Measurements from ENCODE around the gene WDR38. TPM values are rescaled to one million over a fixed set of nuclear protein-coding genes. Genes with fewer than 3 reads are reported as not detected.

Gene WDR38
- total and polyA plus RNA-seq, 9 of the 15 experiments (the other 6 are each of a cell fraction or from before 2014, with no cell fraction given), result not detected

GRCh38 chr9:124861342-124862229 is 8.3 kb downstream of the WDR38 start, which contains the start of the genes ARPC5L and RPL35 (continued):
- TF ChIP-seq, protein P1, sequence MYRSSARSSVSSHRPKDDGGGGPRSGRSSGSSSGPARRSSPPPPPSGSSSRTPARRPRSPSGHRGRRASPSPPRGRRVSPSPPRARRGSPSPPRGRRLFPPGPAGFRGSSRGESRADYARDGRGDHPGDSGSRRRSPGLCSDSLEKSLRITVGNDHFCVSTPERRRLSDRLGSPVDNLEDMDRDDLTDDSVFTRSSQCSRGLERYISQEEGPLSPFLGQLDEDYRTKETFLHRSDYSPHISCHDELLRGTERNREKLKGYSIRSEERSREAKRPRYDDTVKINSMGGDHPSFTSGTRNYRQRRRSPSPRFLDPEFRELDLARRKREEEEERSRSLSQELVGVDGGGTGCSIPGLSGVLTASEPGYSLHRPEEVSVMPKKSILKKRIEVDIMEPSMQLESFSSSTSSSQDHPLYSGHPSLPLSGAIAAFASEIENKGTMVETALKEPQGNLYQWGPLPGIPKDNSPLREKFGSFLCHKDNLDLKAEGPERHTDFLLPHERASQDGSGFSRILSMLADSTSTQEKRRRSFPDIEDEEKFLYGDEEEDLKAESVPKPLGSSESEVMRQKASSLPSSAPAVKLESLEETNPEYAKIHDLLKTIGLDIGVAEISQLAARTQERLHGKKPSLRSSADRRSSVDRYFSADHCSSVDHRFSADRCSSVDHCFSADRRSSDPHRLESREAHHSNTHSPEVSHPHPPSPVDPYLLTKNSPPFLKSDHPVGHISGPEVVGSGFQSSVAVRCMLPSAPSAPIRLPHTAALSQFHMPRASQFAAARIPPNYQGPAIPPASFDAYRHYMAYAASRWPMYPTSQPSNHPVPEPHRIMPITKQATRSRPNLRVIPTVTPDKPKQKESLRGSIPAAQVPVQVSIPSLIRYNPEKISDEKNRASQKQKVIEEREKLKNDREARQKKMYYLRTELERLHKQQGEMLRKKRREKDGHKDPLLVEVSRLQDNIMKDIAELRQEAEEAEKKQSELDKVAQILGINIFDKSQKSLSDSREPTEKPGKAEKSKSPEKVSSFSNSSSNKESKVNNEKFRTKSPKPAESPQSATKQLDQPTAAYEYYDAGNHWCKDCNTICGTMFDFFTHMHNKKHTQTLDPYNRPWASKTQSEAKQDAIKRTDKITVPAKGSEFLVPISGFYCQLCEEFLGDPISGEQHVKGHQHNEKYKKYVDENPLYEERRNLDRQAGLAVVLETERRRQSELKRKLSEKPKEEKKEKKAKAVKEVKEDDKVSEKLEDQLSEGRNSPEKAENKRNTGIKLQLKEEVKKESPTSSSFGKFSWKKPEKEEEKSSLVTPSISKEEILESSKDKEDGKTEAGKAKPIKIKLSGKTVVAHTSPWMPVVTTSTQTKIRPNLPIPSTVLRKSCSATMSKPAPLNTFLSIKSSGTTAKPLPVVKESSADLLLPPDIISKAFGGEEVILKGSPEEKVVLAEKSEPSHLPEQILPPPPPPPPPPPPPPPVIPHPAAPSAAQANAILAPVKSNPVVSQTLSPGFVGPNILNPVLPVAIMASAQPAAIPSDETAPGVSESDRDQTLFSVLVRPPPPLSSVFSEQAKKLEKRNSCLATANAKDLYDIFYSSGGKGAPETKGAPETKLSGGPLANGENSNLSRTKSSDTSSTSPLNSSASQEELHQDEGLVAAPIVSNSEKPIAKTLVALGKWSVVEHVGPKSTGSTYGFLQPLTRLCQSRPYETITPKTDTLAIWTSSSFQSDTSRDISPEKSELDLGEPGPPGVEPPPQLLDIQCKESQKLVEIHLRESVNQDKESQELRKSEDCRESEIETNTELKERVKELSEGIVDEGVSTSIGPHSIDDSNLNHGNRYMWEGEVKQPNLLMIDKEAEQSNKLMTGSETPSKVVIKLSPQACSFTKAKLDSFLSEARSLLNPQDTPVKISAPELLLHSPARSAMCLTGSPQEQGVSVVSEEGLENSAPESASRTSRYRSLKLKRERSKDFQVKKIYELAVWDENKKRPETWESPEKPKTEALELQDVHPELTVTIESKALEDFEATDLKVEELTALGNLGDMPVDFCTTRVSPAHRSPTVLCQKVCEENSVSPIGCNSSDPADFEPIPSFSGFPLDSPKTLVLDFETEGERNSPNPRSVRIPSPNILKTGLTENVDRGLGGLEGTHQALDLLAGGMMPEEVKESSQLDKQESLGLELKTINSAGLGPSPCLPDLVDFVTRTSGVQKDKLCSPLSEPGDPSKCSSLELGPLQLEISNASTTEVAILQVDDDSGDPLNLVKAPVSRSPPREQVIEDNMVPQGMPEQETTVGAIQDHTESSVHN (IDR thresholded peaks at IDR 0.05; ENCODE audit: borderline replicate concordance in 1 of 2, low read depth in 1 of 2), result peak in 1 of 2 experiments; percentile 92; a peak in 2 of 4 replicates
- peak; percentile 35; the same call in 1 of the 2 replicates for TF ChIP-seq ZNF384 (IDR thresholded peaks at IDR 0.05; ENCODE audit: low read depth, low read length)
- 0 out of 2 replicates have a peak, but pooled peaks have one; percentile 93 for TF ChIP-seq SRSF3 (IDR thresholded peaks at IDR 0.05; ENCODE audit: insufficient read depth, low read length)
- TF ChIP-seq GATA2 (CRISPR knock-in tag; IDR thresholded peaks at IDR 0.05), result peak; percentile 64
- peak; percentile 85 for TF ChIP-seq EGR1 (conservative IDR thresholded peaks at IDR 0.05)
- no peak for TF ChIP-seq TAF15 (IDR thresholded peaks at IDR 0.05; ENCODE audit: low read depth, low read length)
- peak; percentile 6; the same call in 1 of the 2 replicates for TF ChIP-seq CTBP1 (IDR thresholded peaks at IDR 0.05; ENCODE audit: borderline replicate concordance)
- peak; percentile 42; the same call in 1 of the 2 replicates for TF ChIP-seq XRCC5 (IDR thresholded peaks at IDR 0.05; ENCODE audit: low read depth, low read length)
- TF ChIP-seq TBL1XR1 (IDR thresholded peaks at IDR 0.05; ENCODE audit: low read length in 2 of 2), result peak; percentile 47 to 62; a peak in 3 of 4 replicates
- TF ChIP-seq KLF6 (CRISPR knock-in tag; IDR thresholded peaks at IDR 0.05; ENCODE audit: borderline replicate concordance), result peak; percentile 6; the same call in 1 of the 2 replicates
- peak; percentile 61; the same call in 1 of the 2 replicates for TF ChIP-seq KLF13 (tag; IDR thresholded peaks at IDR 0.05; ENCODE audit: borderline replicate concordance, low read depth)
- peak; percentile 96 for TF ChIP-seq CCNT2 (IDR thresholded peaks at IDR 0.05; ENCODE audit: borderline replicate concordance, extremely low read depth, insufficient read length, low read depth, low read length)
- no peak for TF ChIP-seq ZBTB8A (IDR thresholded peaks at IDR 0.05; ENCODE audit: partially characterized antibody)
- TF ChIP-seq, protein P2, sequence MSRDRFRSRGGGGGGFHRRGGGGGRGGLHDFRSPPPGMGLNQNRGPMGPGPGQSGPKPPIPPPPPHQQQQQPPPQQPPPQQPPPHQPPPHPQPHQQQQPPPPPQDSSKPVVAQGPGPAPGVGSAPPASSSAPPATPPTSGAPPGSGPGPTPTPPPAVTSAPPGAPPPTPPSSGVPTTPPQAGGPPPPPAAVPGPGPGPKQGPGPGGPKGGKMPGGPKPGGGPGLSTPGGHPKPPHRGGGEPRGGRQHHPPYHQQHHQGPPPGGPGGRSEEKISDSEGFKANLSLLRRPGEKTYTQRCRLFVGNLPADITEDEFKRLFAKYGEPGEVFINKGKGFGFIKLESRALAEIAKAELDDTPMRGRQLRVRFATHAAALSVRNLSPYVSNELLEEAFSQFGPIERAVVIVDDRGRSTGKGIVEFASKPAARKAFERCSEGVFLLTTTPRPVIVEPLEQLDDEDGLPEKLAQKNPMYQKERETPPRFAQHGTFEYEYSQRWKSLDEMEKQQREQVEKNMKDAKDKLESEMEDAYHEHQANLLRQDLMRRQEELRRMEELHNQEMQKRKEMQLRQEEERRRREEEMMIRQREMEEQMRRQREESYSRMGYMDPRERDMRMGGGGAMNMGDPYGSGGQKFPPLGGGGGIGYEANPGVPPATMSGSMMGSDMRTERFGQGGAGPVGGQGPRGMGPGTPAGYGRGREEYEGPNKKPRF (IDR thresholded peaks at IDR 0.05; ENCODE audit: low read depth, low read length), result no peak

Measured in K562 (cell line).